Endodermal cell (in vitro differentiated cells): ENCODE data around the gene TANC2. TPM values are rescaled to one million over a fixed set of nuclear protein-coding genes. Genes with fewer than 3 reads are reported as not detected.

ENCODE experiments used
- DNase-seq: peaks from one replicate; pipeline ENCODE4 v3.0.0-alpha.2; 2017
- H3K27ac ChIP-seq: 2 replicates; pipeline ENCODE4 v1.5.1; 2013; ENCODE audit warnings: mild to moderate bottlenecking, low read depth, low read length, moderate library complexity
- H3K27me3 ChIP-seq: 2 replicates; pipeline ENCODE4 v1.6.1; 2013; ENCODE audit warnings: mild to moderate bottlenecking, low read length, moderate library complexity; ENCODE audit not compliant: insufficient read depth, control insufficient read depth, poor library complexity, severe bottlenecking
- H3K36me3 ChIP-seq: 2 replicates; pipeline ENCODE4 v1.7.0; 2013; ENCODE audit warnings: mild to moderate bottlenecking, low read length, moderate library complexity; ENCODE audit not compliant: control insufficient read depth, insufficient read depth
- H3K4me1 ChIP-seq: one replicate; pipeline ENCODE4 v1.7.0; 2013; ENCODE audit warnings: low read length; ENCODE audit not compliant: control insufficient read depth, insufficient read depth
- H3K4me3 ChIP-seq: 2 replicates; pipeline ENCODE4 v1.5.1; 2013; ENCODE audit warnings: mild to moderate bottlenecking, low read length, moderate library complexity
- H3K9ac ChIP-seq: 2 replicates; pipeline ENCODE4 v1.6.1; 2013; ENCODE audit warnings: mild to moderate bottlenecking, low read length, moderate library complexity; ENCODE audit not compliant: poor library complexity, severe bottlenecking; ENCODE audit errors: extremely low read depth
- H3K9me3 ChIP-seq: 2 replicates; pipeline ENCODE4 v1.6.1; 2013; ENCODE audit warnings: mild to moderate bottlenecking, low read length, moderate library complexity; ENCODE audit not compliant: control insufficient read depth
- H3K27ac Mint-ChIP-seq: 2 replicates; pipeline ENCODE4 v1.8.0; 2020; ENCODE audit warnings: mixed read lengths
- H3K27me3 Mint-ChIP-seq: 2 replicates; pipeline ENCODE4 v1.8.0; 2021; ENCODE audit warnings: mild to moderate bottlenecking, mixed read lengths; ENCODE audit not compliant: insufficient read depth
- H3K36me3 Mint-ChIP-seq: 2 replicates; pipeline ENCODE4 v1.8.0; 2020; ENCODE audit warnings: low read depth, mixed read lengths
- H3K4me1 Mint-ChIP-seq: 2 replicates; pipeline ENCODE4 v1.8.0; 2020; ENCODE audit warnings: mixed read lengths
- H3K4me3 Mint-ChIP-seq: 2 replicates; pipeline ENCODE4 v1.8.0; 2020; ENCODE audit warnings: mild to moderate bottlenecking, moderate library complexity, mixed read lengths
- H3K9me3 Mint-ChIP-seq: 2 replicates; pipeline ENCODE4 v1.8.0; 2020; ENCODE audit warnings: mild to moderate bottlenecking, mixed read lengths
- CTCF ChIP-seq: fragments of 200-600 bp; sonication (generic); conservative IDR thresholded peaks from 2 replicates; pipeline ENCODE4 v1.5.0; 2021; ENCODE audit warnings: antibody characterized with exemption, mild to moderate bottlenecking
- WGBS, 2 experiments: methylation state at CpG; one replicate each; pipeline versions ENCODE4 v1.1.5 to v1.1.7; 2013; ENCODE audit warnings: missing lambda C conversion rate in 2 of 2, mixed read lengths in 1 of 2; ENCODE audit not compliant: insufficient coverage in 1 of 2, insufficient read length in 1 of 2; 5-methylcytosine and 5-hydroxymethylcytosine counted together
- total RNA-seq, 2 donors: library from RNA; stranded (reverse); fragmentation: NEBNext Ultra II Directional in 1 of 2; extraction: Animal tissue kit (Norgen Biotek cat#: 25700) in 1 of 2; gene quantifications; 2 replicates in 1 of 2; 3 replicates in 1 of 2; pipeline ENCODE4 v1.2.1, GENCODE V29; 2021

The TANC2 gene
- total RNA-seq, 2 donors from 2014 or later = 16.7 to 22.9 TPM

- DNase-seq = no peak
- no peaks in the 10 kb centered on the region for H3K27me3 Mint-ChIP-seq
- TF ChIP-seq CTCF = no peak
- Histone ChIP-seq H3K27me3 (no peaks in the 10 kb centered on the region), H3K27ac (no peak overlapping the region), H3K4me1 (peaks cover 6% of the 10 kb centered on the region), H3K36me3 (no peaks in the 10 kb centered on the region), H3K9me3 (no peaks in the 10 kb centered on the region), H3K9ac (no peak overlapping the region), H3K4me3 (no peak overlapping the region)
- whole genome bisulfite sequencing, 2 experiments = 80 to 86% methylated on average over 1 of the region's 1 CpG
- no peak overlapping the region for H3K4me3 Mint-ChIP-seq
- H3K27ac Mint-ChIP-seq = no peak overlapping the region
- H3K9me3 Mint-ChIP-seq = no peaks in the 10 kb centered on the region
- peaks cover 27% of the 10 kb centered on the region for H3K4me1 Mint-ChIP-seq
- no peaks in the 10 kb centered on the region for H3K36me3 Mint-ChIP-seq
Observed at GRCh38 chr17:62920300-62920699, 45.7 kb upstream of the TANC2 start.

- H3K4me1 ChIP-seq = peaks cover 6% of the 10 kb centered on the region
- H3K36me3 Mint-ChIP-seq = no peaks in the 10 kb centered on the region
- no peak overlapping the region for H3K4me3 ChIP-seq
- WGBS, 2 experiments = 93 to 100% methylated on average over 4 to 8 of the region's 8 CpGs
- no peaks in the 10 kb centered on the region for H3K9me3 Mint-ChIP-seq
- no peak overlapping the region for H3K4me3 Mint-ChIP-seq
- no peak overlapping the region for H3K9ac ChIP-seq
- H3K27me3 ChIP-seq = no peaks in the 10 kb centered on the region
- H3K4me1 Mint-ChIP-seq = peaks cover 26% of the 10 kb centered on the region
- H3K27ac Mint-ChIP-seq = no peak overlapping the region
- no peaks in the 10 kb centered on the region for H3K27me3 Mint-ChIP-seq
- no peak for TF ChIP-seq CTCF
- no peak overlapping the region for H3K27ac ChIP-seq
- no peaks in the 10 kb centered on the region for H3K36me3 ChIP-seq
- H3K9me3 ChIP-seq = no peaks in the 10 kb centered on the region
- no peak for DNase-seq
Observed at GRCh38 chr17:62921817-62922216, 44.2 kb upstream of the TANC2 start.

- peaks cover 20% of the 10 kb centered on the region for H3K4me1 Mint-ChIP-seq
- Histone ChIP-seq H3K9ac (no peak overlapping the region), H3K36me3 (no peaks in the 10 kb centered on the region), H3K4me1 (peaks cover 6% of the 10 kb centered on the region), H3K9me3 (no peaks in the 10 kb centered on the region), H3K27ac (no peak overlapping the region), H3K27me3 (no peaks in the 10 kb centered on the region), H3K4me3 (no peak overlapping the region)
- 87 to 94% methylated on average over 6 to 11 of the region's 11 CpGs for WGBS, 2 experiments
- no peak for TF ChIP-seq CTCF
- H3K4me3 Mint-ChIP-seq = no peak overlapping the region
- no peak for DNase-seq
- H3K36me3 Mint-ChIP-seq = no peaks in the 10 kb centered on the region
- no peak overlapping the region for H3K27ac Mint-ChIP-seq
- H3K27me3 Mint-ChIP-seq = peaks cover 2% of the 10 kb centered on the region
- no peaks in the 10 kb centered on the region for H3K9me3 Mint-ChIP-seq
Observed at GRCh38 chr17:62923258-62924150, 42.5 kb upstream of the TANC2 start.
